Thyroid gland (tissue), 4 donors: ENCODE measurements around the gene FAM181A.

ENCODE experiments used
- CTCF ChIP-seq, 6 experiments: fragments of 200-600 bp in 3 of 6; fragments of 450-650 bp in 3 of 6; sonication (generic) in 3 of 6; IDR thresholded peaks; one replicate each; pipeline ENCODE4 v1.5.1; 2016 to 2019; ENCODE audit warnings: antibody characterized with exemption in 6 of 6, mild to moderate bottlenecking in 2 of 6, inconsistent platforms in 1 of 6, moderate library complexity in 1 of 6
- POLR2A ChIP-seq, 2 donors: fragments of 450-650 bp; IDR thresholded peaks; one replicate each; pipeline ENCODE4 v1.6.1; 2017; ENCODE audit warnings: antibody characterized with exemption in 2 of 2, mild to moderate bottlenecking in 2 of 2, moderate library complexity in 1 of 2

GRCh38 chr14:93901813-93902212, 25.3 kb upstream of the FAM181A start:
- TF ChIP-seq CTCF (IDR thresholded peaks at IDR 0.05): no peak
- no peak for TF ChIP-seq POLR2A (IDR thresholded peaks at IDR 0.05)
